ENCODE results near the gene KCNH8.

DNA sequence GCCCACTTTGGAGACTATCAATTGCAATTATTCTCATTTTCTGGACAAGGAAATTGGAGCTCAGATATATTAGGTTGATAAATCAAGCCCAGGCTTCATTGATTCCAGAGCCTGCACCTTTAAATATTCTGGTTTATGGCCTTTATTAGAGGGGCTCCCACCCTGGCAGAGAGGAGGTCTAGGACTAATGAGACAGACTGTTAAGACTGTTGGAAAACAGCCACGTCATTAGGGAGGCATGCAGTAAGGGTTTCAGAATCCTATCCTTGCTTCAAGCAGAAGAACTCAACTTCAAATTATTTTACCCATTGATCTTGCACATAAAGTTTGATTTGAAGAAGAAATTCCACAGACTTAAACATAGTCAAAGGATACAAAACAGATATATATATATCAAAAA lies 33.8 kb upstream of the KCNH8 start:
- TF ChIP-seq GATA3 (IDR thresholded peaks at IDR 0.05; ENCODE audit: low read depth, low read length) (no peak), GATA2 (IDR thresholded peaks at IDR 0.05; ENCODE audit: low read depth, low read length) (no peak)

Data from SH-SY5Y (cell line).